ENCODE results near the gene SOX3. TPM values are rescaled to one million over a fixed set of nuclear protein-coding genes. Genes with fewer than 3 reads are reported as not detected.
A peak's percentile ranks its signal among the peaks of the same experiment; 100 is the strongest.

The SOX3 gene
- total RNA-seq, 2 donors from 2014 or later, result 0.27 to 2.0 TPM

- Histone ChIP-seq H3K9ac (ENCODE audit: extremely low read depth, low read length, poor library complexity, severe bottlenecking) (no peak overlapping the region), H3K4me1 (ENCODE audit: control insufficient read depth, insufficient read depth, low read length) (no peaks in the 10 kb centered on the region), H3K4me3 (ENCODE audit: low read length) (peak overlapping the region; percentile 58), H3K9me3 (ENCODE audit: control insufficient read depth, low read length) (no peaks in the 10 kb centered on the region), H3K36me3 (ENCODE audit: control insufficient read depth, insufficient read depth, low read length) (no peaks in the 10 kb centered on the region), H3K27ac (ENCODE audit: low read depth, low read length) (no peak overlapping the region), H3K27me3 (ENCODE audit: control insufficient read depth, insufficient read depth, low read length, poor library complexity, severe bottlenecking) (peaks cover 95% of the 10 kb centered on the region)
- H3K36me3 Mint-ChIP-seq (ENCODE audit: low read depth), result no peaks in the 10 kb centered on the region
- peaks cover 52% of the 10 kb centered on the region for H3K4me1 Mint-ChIP-seq
- H3K27ac Mint-ChIP-seq, result no peak overlapping the region
- no peak for TF ChIP-seq CTCF (conservative IDR thresholded peaks at IDR 0.05)
- peaks cover 96% of the 10 kb centered on the region for H3K27me3 Mint-ChIP-seq (ENCODE audit: insufficient read depth)
- 3% methylated on average over 33 of the region's 36 CpGs; no CpG with 5 or more reads in 1 of the 2 experiments for WGBS, 2 experiments (ENCODE audit: insufficient coverage in 1 of 2, insufficient read length in 1 of 2)
- peak; percentile 46 for DNase-seq
- no peaks in the 10 kb centered on the region for H3K9me3 Mint-ChIP-seq
- H3K4me3 Mint-ChIP-seq, result peak overlapping the region; percentile 61
Measured at GRCh38 chrX:140507223-140507981, 2.5 kb upstream of the SOX3 start.

DNA sequence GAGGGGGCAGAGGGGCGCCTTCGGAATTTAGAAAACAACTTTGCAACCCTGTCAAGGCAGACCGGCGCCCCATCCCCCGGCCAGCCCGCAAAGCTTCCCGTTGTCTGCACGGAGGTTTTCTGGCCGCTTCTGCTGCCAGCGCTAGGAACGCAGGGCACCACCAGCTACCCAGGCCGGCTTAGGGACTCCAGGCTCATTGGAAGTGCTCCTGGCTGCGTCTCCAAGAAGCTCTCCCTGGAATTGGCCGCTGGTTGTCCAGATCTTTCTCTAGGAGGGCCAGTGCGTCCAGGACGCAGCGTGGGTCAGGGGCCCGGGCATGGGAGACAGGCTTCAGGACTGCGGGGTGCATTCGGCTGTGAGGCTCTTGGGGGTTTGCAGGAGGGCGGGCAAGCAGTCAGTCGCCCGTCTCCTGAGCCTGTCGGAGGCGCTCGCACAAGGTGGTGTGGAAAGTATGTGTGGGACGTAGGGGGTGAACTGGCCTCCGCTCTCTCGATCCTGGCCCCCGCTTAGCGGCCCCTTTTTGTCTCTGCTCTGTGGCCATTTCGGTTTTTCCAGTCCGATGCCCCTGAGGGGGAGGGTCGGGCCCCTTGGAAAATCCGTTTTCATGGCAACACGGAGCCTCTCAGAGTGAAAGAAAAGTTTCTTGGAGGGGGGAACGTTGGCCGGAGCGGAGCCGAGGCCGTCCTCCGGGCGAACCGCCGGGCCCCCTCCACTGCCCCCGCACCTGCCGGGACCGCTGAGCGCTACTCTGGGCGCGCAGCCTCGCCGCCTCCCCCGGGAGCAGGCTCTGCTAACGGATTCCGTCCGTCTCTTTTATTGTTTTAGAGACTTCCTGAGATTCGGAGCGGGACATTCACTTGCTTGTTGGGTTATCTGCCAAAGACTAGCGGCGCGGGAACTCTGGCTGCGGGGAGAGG, 810 bp upstream of the SOX3 start:
- WGBS, 2 experiments (ENCODE audit: insufficient coverage in 1 of 2, insufficient read length in 1 of 2), result 1 to 5% methylated on average over 8 to 60 of the region's 63 CpGs
- Histone ChIP-seq H3K27me3 (ENCODE audit: control insufficient read depth, insufficient read depth, low read length, poor library complexity, severe bottlenecking) (peaks cover 95% of the 10 kb centered on the region), H3K36me3 (ENCODE audit: control insufficient read depth, insufficient read depth, low read length) (no peaks in the 10 kb centered on the region), H3K9me3 (ENCODE audit: control insufficient read depth, low read length) (no peaks in the 10 kb centered on the region), H3K9ac (ENCODE audit: extremely low read depth, low read length, poor library complexity, severe bottlenecking) (no peak overlapping the region), H3K4me3 (ENCODE audit: low read length) (peak overlapping the region; percentile 45), H3K27ac (ENCODE audit: low read depth, low read length) (no peak overlapping the region), H3K4me1 (ENCODE audit: control insufficient read depth, insufficient read depth, low read length) (no peaks in the 10 kb centered on the region)
- H3K27me3 Mint-ChIP-seq (ENCODE audit: insufficient read depth), result peaks cover 96% of the 10 kb centered on the region
- no peak overlapping the region for H3K27ac Mint-ChIP-seq
- peak overlapping the region; percentile 61 for H3K4me3 Mint-ChIP-seq
- H3K4me1 Mint-ChIP-seq, result peaks cover 61% of the 10 kb centered on the region
- no peak for TF ChIP-seq CTCF (conservative IDR thresholded peaks at IDR 0.05)
- no peaks in the 10 kb centered on the region for H3K36me3 Mint-ChIP-seq (ENCODE audit: low read depth)
- no peaks in the 10 kb centered on the region for H3K9me3 Mint-ChIP-seq
- DNase-seq, result peak; percentile 81

- WGBS, 2 experiments (ENCODE audit: insufficient coverage in 1 of 2, insufficient read length in 1 of 2), result 1% methylated on average over 92 of the region's 92 CpGs; no CpG with 5 or more reads in 1 of the 2 experiments
- H3K4me3 ChIP-seq (ENCODE audit: low read length), result no peak overlapping the region
- DNase-seq, result peak; percentile 76
- peak; percentile 66 for TF ChIP-seq CTCF (conservative IDR thresholded peaks at IDR 0.05)
- Mint-ChIP-seq H3K27ac (no peak overlapping the region), H3K27me3 (ENCODE audit: insufficient read depth) (peaks cover 96% of the 10 kb centered on the region), H3K9me3 (no peaks in the 10 kb centered on the region), H3K4me1 (peaks cover 50% of the 10 kb centered on the region), H3K4me3 (peak overlapping the region; percentile 61), H3K36me3 (ENCODE audit: low read depth) (no peaks in the 10 kb centered on the region)
- no peak overlapping the region for H3K27ac ChIP-seq (ENCODE audit: low read depth, low read length)
- no peak overlapping the region for H3K9ac ChIP-seq (ENCODE audit: extremely low read depth, low read length, poor library complexity, severe bottlenecking)
- H3K27me3 ChIP-seq (ENCODE audit: control insufficient read depth, insufficient read depth, low read length, poor library complexity, severe bottlenecking), result peaks cover 95% of the 10 kb centered on the region
- no peaks in the 10 kb centered on the region for H3K36me3 ChIP-seq (ENCODE audit: control insufficient read depth, insufficient read depth, low read length)
- H3K4me1 ChIP-seq (ENCODE audit: control insufficient read depth, insufficient read depth, low read length), result no peaks in the 10 kb centered on the region
- no peaks in the 10 kb centered on the region for H3K9me3 ChIP-seq (ENCODE audit: control insufficient read depth, low read length)
Measured at GRCh38 chrX:140503714-140504351, 1.0 kb downstream of the SOX3 start.
